Neuronal stem cell (in vitro differentiated cells): ENCODE measurements around the gene SEC23A.
A peak's percentile ranks its signal among the peaks of the same experiment; 100 is the strongest.

Experiments
- DNase-seq: peaks from one replicate; pipeline ENCODE4 v3.0.0-alpha.2; 2013; ENCODE audit warnings: low spot score
- H2AFZ ChIP-seq: one replicate; pipeline ENCODE4 v1.6.1; 2013; ENCODE audit warnings: mild to moderate bottlenecking, low read length, inconsistent platforms
- H2AK5ac ChIP-seq: 2 replicates; pipeline ENCODE4 v1.6.1; 2013; ENCODE audit warnings: low read depth, mild to moderate bottlenecking, inconsistent platforms, low read length, moderate library complexity, mixed read lengths
- H2BK120ac ChIP-seq: 2 replicates; pipeline ENCODE4 v1.6.1; 2013; ENCODE audit warnings: low read depth, mild to moderate bottlenecking, inconsistent platforms, low read length, moderate library complexity, mixed read lengths
- H2BK12ac ChIP-seq: one replicate; pipeline ENCODE4 v1.6.1; 2013; ENCODE audit warnings: low read length, inconsistent platforms
- H2BK15ac ChIP-seq: 2 replicates; pipeline ENCODE4 v1.6.1; 2013; ENCODE audit warnings: mild to moderate bottlenecking, low read length, inconsistent platforms, mixed read lengths
- H2BK5ac ChIP-seq: one replicate; pipeline ENCODE4 v1.6.1; 2013; ENCODE audit warnings: inconsistent platforms, mild to moderate bottlenecking, low read length, moderate library complexity
- H3K14ac ChIP-seq: one replicate; pipeline ENCODE4 v1.6.1; 2013; ENCODE audit warnings: low read length, inconsistent platforms
- H3K18ac ChIP-seq: 2 replicates; pipeline ENCODE4 v1.6.1; 2013; ENCODE audit warnings: low read length, inconsistent platforms
- H3K23ac ChIP-seq: 2 replicates; pipeline ENCODE4 v1.6.1; 2013; ENCODE audit warnings: low read depth, mild to moderate bottlenecking, mixed read lengths, low read length, inconsistent platforms; ENCODE audit not compliant: poor library complexity
- H3K27ac ChIP-seq: replicated peaks from 3 replicates; pipeline ENCODE4 v1.5.1; 2013; ENCODE audit warnings: low read length, inconsistent platforms
- H3K27me3 ChIP-seq, 3 experiments: 2 replicates each; pipeline ENCODE4 v1.6.1; 2013; ENCODE audit warnings: low read length in 3 of 3, mild to moderate bottlenecking in 2 of 3, inconsistent platforms in 1 of 3, low read depth in 1 of 3, mixed read lengths in 1 of 3, moderate library complexity in 1 of 3; ENCODE audit not compliant: control insufficient read depth in 3 of 3, insufficient read depth in 3 of 3
- H3K36me3 ChIP-seq, 2 donors: replicated peaks in 1 of 2; 2 replicates each; pipeline ENCODE4 v1.6.1; 2013; ENCODE audit warnings: low read length in 2 of 2; ENCODE audit not compliant: control insufficient read depth in 2 of 2, insufficient read depth in 2 of 2
- H3K4ac ChIP-seq: 2 replicates; pipeline ENCODE4 v1.6.1; 2013; ENCODE audit warnings: inconsistent platforms, mild to moderate bottlenecking, low read length, moderate library complexity
- H3K4me1 ChIP-seq, 2 donors: 1 replicate in 1 of 2; 2 replicates in 1 of 2; pipeline ENCODE4 v1.6.1; 2013; ENCODE audit warnings: low read length in 2 of 2, low read depth in 1 of 2; ENCODE audit not compliant: control insufficient read depth in 2 of 2, insufficient read depth in 1 of 2
- H3K4me2 ChIP-seq: one replicate; pipeline ENCODE4 v1.6.1; 2013; ENCODE audit warnings: mild to moderate bottlenecking, low read length, inconsistent platforms; ENCODE audit not compliant: insufficient read depth, poor library complexity, severe bottlenecking
- H3K4me3 ChIP-seq, 2 donors: 2 replicates each; pipeline ENCODE4 v1.5.1; 2013; ENCODE audit warnings: low read length in 2 of 2, mild to moderate bottlenecking in 2 of 2, inconsistent platforms in 1 of 2, moderate library complexity in 1 of 2
- H3K79me1 ChIP-seq: one replicate; pipeline ENCODE4 v1.6.1; 2013; ENCODE audit warnings: low read depth, mild to moderate bottlenecking, inconsistent platforms, low read length, moderate library complexity
- H3K9ac ChIP-seq: one replicate; pipeline ENCODE4 v1.6.1; 2013; ENCODE audit warnings: mild to moderate bottlenecking, low read depth, low read length, inconsistent platforms; ENCODE audit not compliant: poor library complexity
- H3K9me3 ChIP-seq, 2 donors: replicated peaks in 1 of 2; 2 replicates each; pipeline versions ENCODE3 to v1.6.1; 2013; ENCODE audit warnings: low read length in 2 of 2, mild to moderate bottlenecking in 2 of 2, inconsistent platforms in 1 of 2, low read depth in 1 of 2, mixed read lengths in 1 of 2, moderate library complexity in 1 of 2; ENCODE audit not compliant: control insufficient read depth in 2 of 2, insufficient read depth in 1 of 2
- H4K8ac ChIP-seq: one replicate; pipeline ENCODE4 v1.6.1; 2013; ENCODE audit warnings: low read depth, mild to moderate bottlenecking, inconsistent platforms, low read length, moderate library complexity
- H4K91ac ChIP-seq: one replicate; pipeline ENCODE4 v1.6.1; 2013; ENCODE audit warnings: low read length, low read depth, mild to moderate bottlenecking, inconsistent platforms; ENCODE audit not compliant: poor library complexity
- WGBS, 2 donors: extraction: QIAGEN DNeasy Blood & Tissue Kit; methylation state at CpG; one replicate each; pipeline ENCODE4 v1.1.7; 2013; ENCODE audit warnings: missing lambda C conversion rate in 2 of 2, mixed read lengths in 1 of 2; ENCODE audit not compliant: insufficient read length in 2 of 2, insufficient replicate concordance in 1 of 2; ENCODE audit errors: extremely low coverage in 2 of 2; 5-methylcytosine and 5-hydroxymethylcytosine counted together

SEC23A gene

GRCh38 chr14:39094515-39094914, 8.5 kb downstream of the SEC23A start:
- no peak overlapping the region for H3K23ac ChIP-seq
- H3K4me3 ChIP-seq, result no peak overlapping the region
- H4K8ac ChIP-seq, result no peak overlapping the region
- no peaks in the 10 kb centered on the region for H3K27me3 ChIP-seq
- H2AK5ac ChIP-seq, result no peak overlapping the region
- H3K9ac ChIP-seq, result no peak overlapping the region
- H2AFZ ChIP-seq, result no peak overlapping the region
- H3K18ac ChIP-seq, result no peak overlapping the region
- H3K27ac ChIP-seq, result no peak overlapping the region
- no peak overlapping the region for H2BK12ac ChIP-seq
- H3K36me3 ChIP-seq, result peaks cover 9 to 68% of the 10 kb centered on the region in 2 donors
- H2BK15ac ChIP-seq, result no peak overlapping the region
- no peak for DNase-seq
- H3K9me3 ChIP-seq, result no peaks in the 10 kb centered on the region
- no peak overlapping the region for H3K14ac ChIP-seq
- no peak overlapping the region for H2BK5ac ChIP-seq
- H3K4me2 ChIP-seq, result no peak overlapping the region
- no peak overlapping the region for H4K91ac ChIP-seq
- peaks cover 1 to 2% of the 10 kb centered on the region in 2 donors for H3K4me1 ChIP-seq
- no peak overlapping the region for H2BK120ac ChIP-seq
- H3K4ac ChIP-seq, result no peak overlapping the region
- no CpG with 5 or more reads among the region's 3 CpGs for WGBS, 2 donors
- peaks cover 2% of the 10 kb centered on the region for H3K79me1 ChIP-seq

DNA sequence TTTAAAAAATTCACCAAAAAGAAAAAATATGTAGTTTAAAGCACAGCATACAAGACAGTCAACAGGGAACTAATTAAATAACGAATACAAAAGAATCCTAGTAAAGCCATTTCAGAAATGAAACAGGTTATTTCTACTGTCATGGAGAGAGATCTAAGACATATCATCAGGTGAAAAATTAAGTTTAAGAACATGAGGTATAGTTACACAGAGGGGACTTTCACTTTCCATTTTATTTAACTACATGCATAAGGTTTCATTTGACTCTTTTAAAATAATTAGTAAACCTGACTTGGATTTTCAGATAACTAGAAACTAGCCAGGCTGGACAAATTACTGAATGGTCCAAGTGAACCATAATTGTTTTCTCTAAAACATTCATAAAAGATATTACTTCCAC, 11.3 kb downstream of the SEC23A start:
- H2AFZ ChIP-seq, result no peak overlapping the region
- H3K18ac ChIP-seq, result no peak overlapping the region
- no peak for DNase-seq
- no peaks in the 10 kb centered on the region for H3K27me3 ChIP-seq
- no peak overlapping the region for H3K27ac ChIP-seq
- H3K4me3 ChIP-seq, result no peak overlapping the region
- no peak overlapping the region for H2AK5ac ChIP-seq
- H3K4ac ChIP-seq, result no peak overlapping the region
- no peak overlapping the region for H2BK5ac ChIP-seq
- WGBS, 2 donors, result no CpG with 5 or more reads among the region's 1 CpG
- H3K9me3 ChIP-seq, result no peaks in the 10 kb centered on the region
- no peak overlapping the region for H4K8ac ChIP-seq
- H2BK12ac ChIP-seq, result no peak overlapping the region
- no peaks in the 10 kb centered on the region for H3K4me1 ChIP-seq
- no peak overlapping the region for H2BK15ac ChIP-seq
- H3K23ac ChIP-seq, result no peak overlapping the region
- no peak overlapping the region for H2BK120ac ChIP-seq
- no peak overlapping the region for H3K4me2 ChIP-seq
- H3K9ac ChIP-seq, result no peak overlapping the region
- no peak overlapping the region for H3K14ac ChIP-seq
- H4K91ac ChIP-seq, result no peak overlapping the region
- H3K79me1 ChIP-seq, result peaks cover 2% of the 10 kb centered on the region
- peaks cover 9 to 88% of the 10 kb centered on the region in 2 donors for H3K36me3 ChIP-seq

DNA sequence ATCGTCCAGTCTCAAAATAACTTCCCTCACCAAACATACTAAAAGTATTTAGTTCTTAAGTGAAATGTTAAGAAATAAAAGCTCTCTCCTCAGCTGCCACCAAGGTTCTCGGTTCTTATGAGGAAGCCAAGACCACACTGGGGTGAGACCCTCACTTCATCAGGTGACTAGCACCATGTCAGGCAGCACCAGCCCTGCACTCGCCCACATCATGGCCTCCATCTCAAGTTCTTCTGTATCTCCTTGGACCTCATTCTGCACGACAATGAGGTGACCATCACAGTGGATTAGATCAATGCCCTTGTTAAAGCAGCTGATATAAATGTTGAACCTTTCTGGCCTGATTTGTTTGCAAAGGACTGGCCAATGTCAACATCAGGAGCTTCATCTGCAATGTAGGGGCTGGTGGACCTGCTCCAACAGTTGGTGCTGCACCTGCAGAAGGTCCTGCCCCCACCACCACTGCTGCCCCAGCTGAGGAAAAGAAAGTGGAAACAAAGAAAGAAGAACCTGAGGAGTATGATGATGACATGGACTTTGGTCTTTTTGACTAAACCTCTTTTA, 12.4 kb downstream of the SEC23A start:
- Histone ChIP-seq H2BK15ac (no peak overlapping the region), H2BK120ac (no peak overlapping the region), H3K14ac (peak overlapping the region; percentile 56), H4K91ac (no peak overlapping the region), H3K36me3 (peaks cover 10 to 94% of the 10 kb centered on the region in 2 donors), H3K4me3 (no peak overlapping the region), H3K4me2 (no peak overlapping the region), H2AK5ac (no peak overlapping the region), H2AFZ (no peak overlapping the region), H3K27ac (no peak overlapping the region), H3K27me3 (no peaks in the 10 kb centered on the region), H3K18ac (no peak overlapping the region), H3K23ac (no peak overlapping the region), H3K9ac (no peak overlapping the region), H3K79me1 (peaks cover 2% of the 10 kb centered on the region), H3K4me1 (no peaks in the 10 kb centered on the region), H2BK5ac (no peak overlapping the region), H3K9me3 (no peaks in the 10 kb centered on the region), H3K4ac (no peak overlapping the region), H2BK12ac (no peak overlapping the region), H4K8ac (no peak overlapping the region)
- no CpG with 5 or more reads among the region's 4 CpGs for WGBS, 2 donors
- DNase-seq, result no peak

- peaks cover 18 to 93% of the 10 kb centered on the region in 2 donors for H3K36me3 ChIP-seq
- H3K4me1 ChIP-seq, result no peaks in the 10 kb centered on the region
- H2AK5ac ChIP-seq, result no peak overlapping the region
- no peak overlapping the region for H3K23ac ChIP-seq
- no peaks in the 10 kb centered on the region for H3K27me3 ChIP-seq
- no peak overlapping the region for H2AFZ ChIP-seq
- H3K4ac ChIP-seq, result no peak overlapping the region
- peaks cover 2% of the 10 kb centered on the region for H3K79me1 ChIP-seq
- H3K4me3 ChIP-seq, result no peak overlapping the region
- H3K18ac ChIP-seq, result no peak overlapping the region
- H3K9ac ChIP-seq, result no peak overlapping the region
- no peak overlapping the region for H4K8ac ChIP-seq
- H2BK120ac ChIP-seq, result no peak overlapping the region
- no peak overlapping the region for H4K91ac ChIP-seq
- no peak overlapping the region for H2BK5ac ChIP-seq
- H3K14ac ChIP-seq, result no peak overlapping the region
- no CpG with 5 or more reads among the region's 2 CpGs for WGBS, 2 donors
- no peaks in the 10 kb centered on the region for H3K9me3 ChIP-seq
- no peak overlapping the region for H2BK15ac ChIP-seq
- H3K27ac ChIP-seq, result no peak overlapping the region
- H3K4me2 ChIP-seq, result no peak overlapping the region
- H2BK12ac ChIP-seq, result no peak overlapping the region
- DNase-seq, result no peak
These were observed 15.5 kb downstream of the SEC23A start for GRCh38 chr14:39087493-39087892.
